GM21737 (cell line): ENCODE measurements around the gene UBR2.
"Not testable (repeated sequence)": the region's sequence is repeated elsewhere in the genome, so short reads cannot be mapped to it uniquely, and the experiment has no call there.

Experiments
- ATAC-seq: cut with Tn5 transposase; IDR thresholded peaks from one replicate; pipeline ENCODE4 v1.9.1; 2021; ENCODE audit warnings: mild to moderate bottlenecking, moderate library complexity; ENCODE audit not compliant: unreplicated experiment

The UBR2 gene

GRCh38 chr6:42690151-42690702 is 126.4 kb downstream of the UBR2 start:
- ATAC-seq: no peak

GRCh38 chr6:42690872-42691271 is 127.0 kb downstream of the UBR2 start:
- ATAC-seq: no peak

DNA sequence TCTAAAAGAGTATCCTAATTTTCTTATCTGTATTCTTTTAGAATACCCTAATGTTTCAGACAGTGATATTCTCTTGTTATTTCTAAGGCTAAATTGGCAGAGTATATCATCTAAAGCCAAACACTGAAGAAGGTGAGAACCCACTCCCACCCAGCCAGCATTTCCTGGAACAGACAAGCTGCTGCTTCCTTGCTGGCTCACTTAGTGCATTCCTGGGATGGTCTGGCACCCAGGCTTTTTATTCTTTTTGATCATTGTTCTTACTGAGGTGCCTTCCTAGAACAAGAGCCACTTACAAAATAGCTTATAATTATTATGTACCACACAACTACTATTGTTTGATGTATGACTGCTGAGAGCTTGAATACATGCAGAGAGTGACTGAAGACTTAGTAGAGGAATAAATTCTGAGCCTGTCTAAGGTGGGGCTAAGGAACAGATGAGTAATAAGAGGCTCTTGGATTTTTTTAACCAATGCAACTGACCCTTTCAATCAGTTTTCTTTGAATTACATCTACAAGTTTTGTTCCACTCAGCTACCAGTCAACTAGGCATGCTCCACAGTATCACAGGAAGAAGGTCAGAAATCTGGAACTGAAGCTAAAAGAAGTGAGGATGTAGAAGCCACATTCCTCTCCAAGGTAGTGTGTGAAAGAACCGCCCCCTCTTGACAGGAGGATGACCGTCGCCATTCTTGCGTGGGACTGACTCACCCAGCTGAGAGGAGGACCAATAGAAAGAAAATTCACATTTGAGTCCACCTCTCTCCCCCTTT is 128.5 kb downstream of the UBR2 start:
- no peak for ATAC-seq

- ATAC-seq: no peak
Observed at GRCh38 chr6:42693725-42694323, 130.0 kb downstream of the UBR2 start.

DNA sequence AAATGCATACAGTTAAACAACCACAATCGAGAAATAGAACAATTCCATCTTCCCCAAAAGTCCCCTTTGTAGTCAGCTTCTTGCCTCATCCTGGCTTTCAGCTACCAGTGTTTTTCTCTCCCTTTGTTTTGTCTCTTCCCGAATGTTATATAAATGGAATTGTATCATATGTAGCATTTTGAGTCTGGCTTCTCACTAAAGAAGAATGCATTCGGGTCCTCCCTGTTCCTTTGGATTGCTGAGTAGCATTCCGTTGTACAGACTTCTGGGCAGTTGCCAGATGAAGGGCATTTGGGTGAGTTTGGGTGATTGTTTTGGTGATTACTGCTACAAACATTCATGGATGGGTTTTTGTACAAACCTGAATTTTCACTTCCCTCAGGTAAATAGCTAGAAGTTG is 130.8 kb downstream of the UBR2 start:
- no peak for ATAC-seq

- ATAC-seq: no peak
Observed at GRCh38 chr6:42696526-42697267, 132.9 kb downstream of the UBR2 start.

- no peak for ATAC-seq
Observed at GRCh38 chr6:42697268-42697655, 133.4 kb downstream of the UBR2 start.

- no peak for ATAC-seq
Observed at GRCh38 chr6:42698217-42698616, 134.4 kb downstream of the UBR2 start.

GRCh38 chr6:42702200-42702599 is 138.4 kb downstream of the UBR2 start:
- ATAC-seq: no peak

- ATAC-seq: not testable (repeated sequence)
Observed at GRCh38 chr6:42702786-42703185, 139.0 kb downstream of the UBR2 start.

- ATAC-seq: no peak
Observed at GRCh38 chr6:42704251-42704936, 140.6 kb downstream of the UBR2 start.

- ATAC-seq: no peak
Observed at GRCh38 chr6:42704937-42705374, 141.1 kb downstream of the UBR2 start.

DNA sequence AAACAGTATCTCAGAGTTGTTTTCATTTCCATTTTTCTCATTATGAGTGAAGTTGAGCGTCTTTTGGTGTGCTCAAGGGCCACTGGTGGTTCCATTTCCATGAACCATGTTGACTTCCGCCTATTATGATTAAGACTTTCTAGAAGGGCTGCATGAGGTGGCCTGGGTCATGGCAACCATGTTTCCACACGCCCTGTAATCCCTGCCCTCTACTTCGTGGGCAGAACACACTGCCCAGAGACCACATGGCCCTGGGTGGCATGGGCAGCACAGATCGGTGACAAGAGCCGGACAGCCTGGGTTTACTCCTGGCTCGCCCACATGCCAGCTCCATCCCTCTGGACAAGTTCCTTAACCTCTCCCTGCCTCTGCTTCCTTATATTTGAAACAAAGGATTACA is 143.8 kb downstream of the UBR2 start:
- ATAC-seq: no peak

- no peak for ATAC-seq
Observed at GRCh38 chr6:42708096-42708495, 144.3 kb downstream of the UBR2 start.

DNA sequence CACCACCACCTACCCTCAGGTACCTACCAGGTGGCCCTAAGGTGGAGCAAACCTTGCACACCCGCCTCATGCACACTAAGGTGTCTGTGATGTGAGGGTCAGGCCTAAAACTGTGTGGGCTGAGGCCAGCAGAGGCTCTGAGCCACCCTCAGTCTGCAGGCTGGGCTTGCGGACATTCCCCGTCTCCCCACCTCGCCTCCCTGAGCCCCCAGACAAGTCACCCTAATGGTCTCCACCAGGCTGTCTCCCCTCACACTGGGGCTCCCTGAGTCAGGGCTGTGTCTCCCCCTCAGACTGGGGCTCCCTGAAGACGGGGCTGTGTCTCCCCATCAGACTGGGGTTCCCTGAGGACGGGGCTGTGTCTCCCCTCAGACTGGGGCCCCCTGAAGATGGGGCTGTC is 146.0 kb downstream of the UBR2 start:
- no peak for ATAC-seq

DNA sequence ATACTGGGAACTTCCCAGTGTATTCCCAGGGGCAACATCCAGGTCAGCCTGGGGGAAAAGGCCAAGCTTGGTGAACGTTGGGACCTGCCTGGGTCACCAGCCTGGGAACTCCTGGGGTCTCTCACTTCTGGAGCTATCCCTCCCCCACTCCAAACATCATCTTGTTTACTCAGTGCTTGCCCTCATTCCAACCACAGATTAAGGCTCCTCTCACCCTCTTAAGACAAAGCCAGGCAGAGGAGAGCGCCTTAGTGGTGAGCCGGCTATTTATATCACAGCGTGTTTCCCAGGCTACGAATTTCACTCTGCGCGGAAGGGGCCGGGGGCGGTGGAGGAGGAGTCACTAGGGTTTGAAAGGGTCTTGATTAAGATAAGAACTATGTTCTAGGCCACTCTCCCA is 146.5 kb downstream of the UBR2 start:
- ATAC-seq: no peak

DNA sequence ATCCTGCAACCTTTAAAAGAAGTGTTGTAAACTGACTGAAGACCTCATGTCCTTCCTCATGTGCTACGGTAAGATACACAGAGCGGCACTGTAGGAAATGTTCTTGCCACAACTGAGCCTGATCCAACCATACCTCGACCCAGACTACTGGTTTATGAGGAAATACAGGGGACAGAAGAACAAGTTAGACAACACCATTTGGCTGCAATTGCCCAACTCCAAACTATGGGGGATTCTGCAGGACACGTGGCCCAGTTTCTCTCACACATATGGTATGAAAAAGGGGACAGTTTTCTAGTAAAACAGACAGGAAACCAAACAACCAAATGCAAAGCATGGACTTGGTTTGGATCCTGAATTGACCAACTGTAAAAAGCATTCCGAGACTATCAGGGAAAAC is 148.1 kb downstream of the UBR2 start:
- no peak for ATAC-seq

GRCh38 chr6:42714098-42714761 is 150.4 kb downstream of the UBR2 start:
- no peak for ATAC-seq

DNA sequence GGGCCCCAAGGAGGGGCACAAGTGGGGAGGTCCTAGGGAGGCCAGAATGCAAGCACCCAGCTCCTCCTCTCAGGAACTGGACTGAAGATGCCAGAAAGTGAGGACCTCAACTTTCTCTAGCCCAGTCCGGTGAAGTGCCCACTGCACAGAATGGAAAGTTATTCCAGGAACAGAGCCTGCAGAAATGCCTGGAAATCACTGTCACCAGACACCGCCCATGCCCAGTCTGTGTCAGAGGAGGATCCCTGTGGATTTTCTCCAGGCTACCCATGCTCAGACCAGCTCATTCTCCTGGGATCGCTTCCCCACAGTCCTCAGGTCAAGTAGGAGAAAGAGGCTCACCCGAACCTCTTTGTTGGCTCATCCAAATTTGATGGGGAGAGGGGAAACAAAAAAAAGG is 152.0 kb downstream of the UBR2 start:
- ATAC-seq: no peak

GRCh38 chr6:42720739-42721138 is 156.9 kb downstream of the UBR2 start:
- ATAC-seq: no peak

- no peak for ATAC-seq
Observed at GRCh38 chr6:42722497-42722896, 158.7 kb downstream of the UBR2 start, which contains the start of gene PRPH2. PRPH2 (minus strand) TSS chr6:42722597; CDS start chr6:42722334, 263 bp downstream.
